GM12891 (cell line): Measurements from ENCODE around the gene ERBB3.

ENCODE experiments used
- POLR2A ChIP-seq: IDR thresholded peaks from 2 replicates; pipeline ENCODE4 v1.6.1; 2011; ENCODE audit warnings: low read depth, low read length, control low read depth
- POLR2AphosphoS5 ChIP-seq: IDR thresholded peaks from 2 replicates; pipeline ENCODE4 v1.6.1; 2011; ENCODE audit warnings: low read depth, low read length, control low read depth

- TF ChIP-seq POLR2A (no peak), POLR2AphosphoS5 (no peak)
Measured at GRCh38 chr12:56118688-56119357, 38.9 kb downstream of the ERBB3 start.
